Measurements from ENCODE around the gene OR6N1.

Gene OR6N1

DNA sequence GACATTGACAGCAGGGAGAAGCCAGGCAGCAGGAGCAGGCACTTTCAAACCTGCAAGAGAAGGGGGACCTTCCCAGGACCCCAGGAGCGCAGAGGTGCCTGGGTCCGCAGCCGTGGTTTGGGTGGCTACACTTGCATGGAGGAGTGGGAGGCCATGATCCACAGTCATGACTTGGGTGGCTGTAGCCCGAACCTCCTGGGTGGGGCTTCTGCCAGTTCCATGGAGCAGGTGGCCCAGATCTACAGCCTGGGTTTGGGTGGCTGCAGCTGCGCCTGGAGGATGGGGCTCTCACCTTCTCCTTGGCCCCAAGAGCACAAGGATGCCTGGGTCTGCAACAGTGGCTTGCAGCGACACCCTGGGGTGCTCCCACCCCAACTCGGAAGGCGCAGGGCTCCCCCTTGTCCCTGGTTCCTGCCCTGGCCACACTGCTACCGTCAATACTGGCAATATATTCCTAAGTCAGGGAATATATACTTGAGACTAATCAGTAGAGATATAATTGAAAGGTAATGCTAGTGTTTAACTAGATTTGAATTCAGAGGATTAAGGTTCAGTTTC is 19.8 kb downstream of the OR6N1 start:
- DNase-seq (ENCODE audit: low spot score): no peak

- no peak for DNase-seq (ENCODE audit: low spot score)
These were observed 36.1 kb downstream of the OR6N1 start for GRCh38 chr1:158735848-158736247.

GRCh38 chr1:158732524-158732923 is 39.5 kb downstream of the OR6N1 start:
- DNase-seq (ENCODE audit: low spot score): no peak

GRCh38 chr1:158731707-158732106 is 40.3 kb downstream of the OR6N1 start:
- no peak for DNase-seq (ENCODE audit: low spot score)

DNA sequence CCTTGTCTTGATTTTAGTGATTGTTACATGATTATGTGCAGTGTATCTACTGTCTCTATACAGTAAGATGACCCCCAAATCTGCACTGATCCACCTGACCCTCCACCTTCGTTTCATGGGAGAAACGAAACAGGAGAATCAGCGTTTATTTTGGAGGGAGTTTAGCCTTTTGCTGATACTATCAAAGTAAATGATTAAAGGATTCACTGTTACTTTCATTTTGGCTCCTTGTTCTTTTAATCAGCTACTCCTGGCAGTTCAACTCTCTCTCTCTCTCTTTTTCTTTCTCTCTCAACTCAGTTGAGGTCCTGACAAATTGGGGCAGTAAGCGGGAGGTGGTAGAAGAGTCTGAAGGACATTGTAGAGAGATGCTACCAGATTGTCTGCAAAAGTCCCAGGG is 41.5 kb downstream of the OR6N1 start:
- DNase-seq (ENCODE audit: low spot score): no peak

DNA sequence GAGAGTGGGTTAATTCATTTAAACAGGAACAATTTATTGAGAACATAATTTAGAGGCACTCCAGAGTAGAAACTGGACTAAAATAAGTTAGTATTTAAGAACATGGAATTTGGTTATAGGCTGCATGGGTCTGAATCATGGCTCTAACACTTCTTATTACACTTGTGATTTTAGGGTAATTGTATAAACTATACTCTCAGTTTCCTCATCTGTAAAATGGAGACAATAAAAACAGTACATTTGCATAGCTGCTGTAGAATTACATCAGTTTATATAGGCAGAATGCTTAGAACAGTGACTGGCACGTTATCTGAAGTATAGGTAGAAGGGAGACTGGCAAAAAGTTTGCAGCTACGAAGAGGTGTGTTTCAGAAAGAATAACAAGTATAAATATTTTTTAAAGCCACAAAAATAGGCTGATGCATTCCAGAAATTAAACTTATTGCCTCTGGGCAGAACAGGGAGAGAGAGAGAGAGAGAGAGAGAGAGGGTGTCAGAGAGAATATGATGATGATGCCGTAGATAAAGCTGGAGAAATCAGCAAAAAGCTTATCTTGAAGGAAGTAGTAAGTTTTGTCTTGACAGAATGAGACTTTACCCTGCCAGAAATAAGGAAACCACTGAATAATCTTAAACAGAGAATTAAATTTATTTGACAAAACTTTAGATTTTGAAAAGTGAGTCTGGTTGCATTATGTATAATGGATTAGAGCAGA is 43.3 kb downstream of the OR6N1 start:
- no peak for DNase-seq (ENCODE audit: low spot score)

DNA sequence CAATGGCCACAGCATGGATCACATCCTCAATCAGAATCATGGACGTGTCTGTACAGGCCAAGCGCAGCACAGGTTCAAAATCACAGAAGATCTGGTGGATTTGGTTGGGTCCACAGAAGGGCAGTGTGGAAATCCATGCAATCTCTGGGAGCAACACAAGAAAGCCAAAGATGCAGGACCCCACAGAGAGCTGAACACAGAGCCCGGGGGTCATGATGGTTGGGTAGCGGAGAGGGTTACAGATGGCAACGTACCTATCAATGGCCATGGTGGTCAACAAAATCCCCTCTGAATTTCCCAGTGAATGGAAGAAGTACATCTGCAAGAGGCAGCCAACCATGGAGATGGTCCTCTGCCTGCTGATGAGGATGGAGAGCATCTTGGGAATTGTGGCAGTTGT is 47.6 kb downstream of the OR6N1 start:
- no peak for DNase-seq (ENCODE audit: low spot score)

DNA sequence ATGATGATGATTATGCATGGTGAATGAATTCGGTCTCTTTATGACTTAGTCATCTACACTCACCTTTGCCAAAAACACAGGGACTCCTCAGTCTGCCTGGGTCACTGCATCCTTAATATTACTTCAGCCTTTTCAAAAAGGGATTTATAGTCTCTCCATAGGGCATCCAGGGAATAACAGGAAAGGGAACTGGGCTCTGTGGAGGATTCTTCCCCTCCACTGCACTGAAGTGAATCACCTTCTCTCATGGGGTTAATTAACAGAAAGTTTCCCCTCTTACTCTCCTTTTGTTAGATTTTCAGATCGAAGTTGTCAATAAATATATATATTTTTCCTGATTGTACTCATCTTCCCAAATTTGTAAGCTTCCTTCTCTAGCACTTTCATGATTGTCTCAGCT is 51.4 kb downstream of the OR6N1 start, which contains the start of gene OR6K3:
OR6K3 (minus strand) TSS at position 101 of the 400 bp plus-strand sequence. CDS start 2,605 bp downstream, outside the sequence.
- no peak for DNase-seq (ENCODE audit: low spot score)

GRCh38 chr1:158719664-158720063 is 52.3 kb downstream of the OR6N1 start:
- no peak for DNase-seq (ENCODE audit: low spot score)

GRCh38 chr1:158717344-158717743 is 54.7 kb downstream of the OR6N1 start:
- no peak for DNase-seq (ENCODE audit: low spot score)

DNA sequence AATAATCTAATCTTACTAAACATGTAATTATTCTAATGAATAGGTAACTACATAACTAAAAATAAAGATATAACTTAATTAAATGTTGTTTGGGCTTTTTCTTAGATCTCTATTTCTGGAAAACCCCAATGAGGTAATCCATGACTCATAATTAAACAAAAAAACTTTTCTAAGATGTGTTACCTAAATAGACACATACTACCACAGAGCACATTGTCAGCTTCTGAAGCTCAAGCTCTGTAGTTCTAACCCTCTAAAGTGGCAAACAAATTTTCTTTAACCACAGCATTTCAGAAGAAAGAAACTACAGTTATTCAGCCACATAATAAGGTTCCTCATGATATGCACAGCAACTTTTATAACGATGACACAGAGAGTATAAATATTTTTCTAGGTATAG is 55.7 kb downstream of the OR6N1 start:
- no peak for DNase-seq (ENCODE audit: low spot score)

- no peak for DNase-seq (ENCODE audit: low spot score)
These were observed 57.2 kb downstream of the OR6N1 start for GRCh38 chr1:158714754-158715153.
